GM04503 (cell line): ENCODE measurements around the gene CCT7.
"Not testable (repeated sequence)": the region's sequence is repeated elsewhere in the genome, so short reads cannot be mapped to it uniquely, and the experiment has no call there.

Experiments used
- DNase-seq: peaks from one replicate; pipeline ENCODE4 v3.0.0-alpha.2; 2012; ENCODE audit warnings: low read depth

The CCT7 gene

DNA sequence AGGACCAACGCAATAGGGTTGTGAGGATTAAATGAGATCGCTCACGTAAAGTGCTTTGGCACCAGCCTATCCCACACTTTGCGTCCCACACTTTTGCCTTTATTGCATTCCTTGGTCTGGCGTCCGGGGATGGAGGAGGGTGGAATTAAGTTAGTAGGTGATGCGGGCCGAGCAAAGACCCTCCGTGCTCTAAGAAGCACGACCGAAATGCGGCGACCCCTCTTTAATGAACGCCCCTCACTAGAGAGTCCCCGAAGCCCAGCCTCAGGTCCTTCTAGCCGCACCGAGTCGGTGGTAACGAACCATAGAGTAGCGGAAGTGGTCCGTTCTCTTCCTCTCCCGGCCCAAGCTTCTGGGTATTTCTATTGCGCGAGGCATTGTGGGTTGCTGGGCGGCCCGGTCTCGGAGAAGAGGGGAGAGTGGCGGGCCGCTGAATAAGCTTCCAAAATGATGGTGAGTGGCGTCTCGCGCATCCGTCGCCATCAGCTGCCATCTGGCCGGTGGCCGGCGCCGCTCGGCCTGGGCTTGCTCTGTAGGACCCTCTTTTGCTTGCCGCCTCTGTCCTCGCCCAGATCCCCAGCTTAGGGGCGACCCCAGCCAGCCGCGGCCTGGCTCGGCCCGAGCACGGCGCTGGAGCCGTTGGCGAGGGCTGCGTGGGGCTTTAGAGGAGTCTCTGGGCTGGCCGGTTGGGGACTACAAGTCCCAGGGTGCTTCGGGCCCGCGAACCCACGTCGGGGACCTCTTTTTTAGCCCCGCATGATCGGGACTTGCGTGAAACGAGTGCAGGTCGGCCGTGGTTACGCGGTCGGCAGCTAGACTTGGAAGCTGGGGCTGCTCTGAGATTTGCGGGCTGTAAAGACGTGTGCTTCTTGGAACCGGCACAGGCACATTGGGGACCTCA is at the start of gene CCT7:
TSS of gene CCT7 (plus strand) at position 377 of the 901 bp plus-strand sequence. CDS start at position 448, 71 bp downstream.
- peak; percentile 61 for DNase-seq

GRCh38 chr2:73185965-73186364 is 48.1 kb upstream of the CCT7 start:
- no peak for DNase-seq

DNA sequence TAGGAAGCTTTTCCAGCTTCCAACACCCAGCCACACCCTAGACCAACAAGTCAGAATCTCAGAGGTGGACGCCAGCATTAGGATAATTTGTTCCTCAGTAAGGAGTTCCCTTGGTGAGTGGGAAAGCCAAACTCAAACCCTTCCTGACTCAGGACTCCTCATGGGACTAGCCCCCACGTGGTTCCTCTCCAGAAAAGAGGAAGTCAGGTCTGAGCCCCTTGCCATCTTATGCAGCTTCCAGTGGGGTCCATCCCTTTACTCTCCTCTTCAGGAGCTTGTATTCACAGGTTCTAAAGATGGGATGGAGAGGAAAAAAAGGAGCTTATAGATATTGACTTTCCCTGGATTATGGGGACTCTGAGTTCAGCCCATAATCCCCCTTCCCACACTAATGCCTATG is 46.6 kb upstream of the CCT7 start:
- no peak for DNase-seq

- no peak for DNase-seq
Observed at GRCh38 chr2:73197579-73197978, 36.5 kb upstream of the CCT7 start.

- DNase-seq = not testable (repeated sequence)
Observed at GRCh38 chr2:73200281-73200680, 33.8 kb upstream of the CCT7 start.

- no peak for DNase-seq
Observed at GRCh38 chr2:73202156-73203054, 31.7 kb upstream of the CCT7 start, which contains the start of gene NOTO. Gene NOTO, plus strand, starts transcription at chr2:73202574. Its CDS starts 93 bp downstream, at chr2:73202667.

DNA sequence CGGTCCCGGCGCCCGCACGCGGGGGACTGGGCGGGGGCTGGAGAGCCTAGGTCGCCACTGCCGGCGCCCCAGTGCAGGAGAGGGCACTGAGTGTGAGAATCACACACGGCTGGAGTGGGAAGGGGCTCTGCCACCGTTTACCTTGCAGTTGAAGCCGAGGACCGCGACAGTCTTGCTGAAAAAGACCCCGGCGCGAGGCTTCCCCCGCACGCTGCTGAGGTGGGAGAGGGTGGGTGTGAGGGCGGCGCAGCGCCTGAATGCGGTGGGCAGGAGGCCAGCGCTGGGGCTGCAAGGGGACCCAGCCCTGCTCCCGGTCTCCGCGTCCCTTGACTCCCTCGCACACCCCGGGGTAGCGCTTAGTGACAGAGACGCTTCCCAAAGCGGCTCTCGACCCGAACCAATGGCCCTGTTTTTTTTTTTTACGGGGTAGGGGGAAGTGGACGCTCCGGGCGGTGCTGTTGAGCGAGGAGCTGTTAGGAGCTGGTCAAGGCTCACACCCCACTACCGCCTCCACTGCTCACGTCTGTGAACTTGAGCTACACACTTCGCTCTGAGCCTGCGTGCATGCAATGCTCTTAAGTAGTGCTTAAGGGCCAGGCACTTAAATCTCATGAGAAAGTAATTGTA is 30.9 kb upstream of the CCT7 start:
- DNase-seq = no peak

DNA sequence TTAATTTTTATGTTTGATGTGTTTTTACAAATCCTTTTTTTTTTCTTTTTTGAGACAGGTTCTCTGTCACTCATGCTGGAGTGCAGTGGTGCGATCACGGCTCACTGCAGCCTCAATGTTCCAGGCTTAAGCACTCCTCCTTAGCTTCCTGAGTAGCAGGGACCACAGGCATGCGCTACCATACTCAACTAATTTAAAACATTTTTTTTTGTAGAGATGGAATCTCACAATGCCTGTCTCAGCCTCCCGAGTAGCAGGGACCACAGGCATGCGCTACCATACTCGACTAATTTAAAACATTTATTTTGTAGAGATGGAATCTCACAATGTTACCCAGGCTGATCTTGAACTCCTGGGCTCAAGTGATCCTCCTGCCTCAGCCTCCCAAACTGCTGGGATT is 28.5 kb upstream of the CCT7 start:
- peak; percentile 23 for DNase-seq

DNA sequence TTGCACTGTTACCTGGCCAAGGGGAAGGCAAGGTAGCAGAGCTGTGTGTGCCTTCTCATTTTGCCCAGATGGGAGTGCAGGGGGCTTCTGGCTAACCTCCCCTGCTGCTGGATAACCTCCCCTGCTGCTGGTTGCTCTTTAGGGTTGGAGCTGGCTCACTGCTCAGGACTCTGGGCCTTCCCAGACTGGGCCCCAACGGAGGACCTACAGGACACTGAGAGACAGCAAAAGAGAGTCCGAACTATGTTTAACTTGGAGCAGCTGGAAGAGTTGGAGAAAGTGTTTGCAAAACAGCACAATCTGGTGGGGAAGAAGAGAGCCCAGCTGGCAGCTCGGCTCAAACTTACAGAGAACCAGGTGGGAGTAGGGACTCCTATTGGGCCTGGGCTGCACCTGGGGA is 25.9 kb upstream of the CCT7 start:
- DNase-seq = no peak

GRCh38 chr2:73210019-73210418 is 24.1 kb upstream of the CCT7 start:
- no peak for DNase-seq

DNA sequence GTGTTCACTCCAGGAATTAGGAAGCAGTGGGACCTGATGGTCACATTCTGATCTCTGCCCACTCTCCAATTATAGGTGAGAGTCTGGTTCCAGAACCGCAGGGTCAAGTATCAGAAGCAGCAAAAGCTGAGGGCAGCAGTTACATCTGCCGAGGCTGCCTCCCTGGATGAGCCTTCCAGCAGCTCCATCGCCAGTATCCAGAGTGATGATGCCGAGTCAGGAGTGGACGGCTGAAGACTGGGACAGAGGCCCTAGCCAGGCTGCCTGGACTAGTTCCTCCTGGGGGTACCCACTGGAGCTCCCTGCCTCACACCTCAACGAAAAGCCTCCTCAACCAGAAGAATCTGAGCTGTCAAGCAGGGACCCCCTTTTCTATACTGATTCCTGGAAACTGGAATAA is 23.4 kb upstream of the CCT7 start:
- DNase-seq = no peak

GRCh38 chr2:73212098-73212447 is 22.0 kb upstream of the CCT7 start:
- no peak for DNase-seq

GRCh38 chr2:73212448-73213176 is 21.5 kb upstream of the CCT7 start:
- DNase-seq = peak; percentile 85

DNA sequence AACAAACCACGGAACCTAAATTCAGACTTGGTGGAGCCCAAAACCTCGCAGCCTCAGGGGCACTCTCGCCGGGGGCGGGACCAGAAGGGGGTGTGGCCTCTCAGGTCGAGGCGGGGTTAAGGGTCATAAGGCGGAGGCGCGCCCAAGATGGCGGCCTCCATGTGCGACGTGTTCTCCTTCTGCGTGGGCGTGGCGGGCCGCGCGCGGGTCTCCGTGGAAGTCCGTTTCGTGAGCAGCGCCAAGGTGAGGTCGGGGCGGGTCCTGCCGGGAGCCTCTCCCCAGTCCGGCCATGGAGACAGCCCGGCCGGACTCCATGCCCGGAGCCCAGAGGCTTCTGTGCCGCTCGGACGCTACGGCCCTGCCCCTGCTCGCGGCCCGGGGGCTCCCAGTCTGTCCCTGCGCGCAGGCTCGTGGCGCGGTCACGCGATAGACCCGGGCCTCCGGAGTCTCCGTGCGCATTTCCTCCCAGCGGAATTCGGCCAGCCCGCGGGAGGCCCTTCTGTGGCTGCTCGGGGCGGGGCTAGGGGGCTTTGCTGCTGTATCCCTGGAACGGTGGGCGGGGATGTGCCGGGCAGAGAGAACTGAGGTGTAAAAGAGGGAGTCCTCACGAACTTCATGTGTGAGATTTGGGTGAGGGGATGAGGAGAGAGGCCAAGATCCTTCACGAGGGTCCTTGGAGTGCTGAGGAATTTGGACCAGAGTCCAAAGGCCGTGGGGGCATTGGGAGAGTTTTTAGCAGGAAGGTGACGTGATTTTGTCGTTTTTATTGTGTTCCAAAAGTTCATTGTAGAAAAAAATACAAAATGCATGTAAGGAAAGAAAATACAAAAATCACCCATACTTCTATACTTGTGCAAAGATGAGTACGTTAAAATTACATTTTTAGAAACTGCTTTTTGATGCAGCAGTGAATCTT is 19.7 kb upstream of the CCT7 start, which contains the start of gene SMYD5:
TSS of gene SMYD5 (plus strand) at position 126 of the 916 bp plus-strand sequence. CDS start at position 148, 22 bp downstream.
- DNase-seq = no peak

- DNase-seq = no peak
Observed at GRCh38 chr2:73215254-73215653, 18.9 kb upstream of the CCT7 start.

DNA sequence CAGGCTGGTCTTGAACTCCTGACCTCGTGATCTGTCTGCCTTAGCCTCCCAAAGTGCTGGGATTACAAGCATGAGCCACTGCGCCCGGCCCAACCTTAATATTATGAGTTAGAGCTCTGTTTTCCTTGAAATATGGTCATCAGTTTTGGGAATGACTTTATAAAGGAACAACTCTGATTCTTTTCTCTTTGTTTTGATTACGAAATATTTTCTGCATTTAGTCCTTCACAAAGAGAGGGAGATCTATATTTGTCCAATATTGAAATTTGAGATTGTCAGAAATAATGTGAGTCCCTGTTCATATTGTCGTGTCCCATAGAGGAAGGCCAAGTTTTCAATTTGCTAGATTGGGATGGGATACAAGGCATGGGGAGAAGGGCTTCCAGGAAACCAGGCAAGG is 16.9 kb upstream of the CCT7 start:
- no peak for DNase-seq

DNA sequence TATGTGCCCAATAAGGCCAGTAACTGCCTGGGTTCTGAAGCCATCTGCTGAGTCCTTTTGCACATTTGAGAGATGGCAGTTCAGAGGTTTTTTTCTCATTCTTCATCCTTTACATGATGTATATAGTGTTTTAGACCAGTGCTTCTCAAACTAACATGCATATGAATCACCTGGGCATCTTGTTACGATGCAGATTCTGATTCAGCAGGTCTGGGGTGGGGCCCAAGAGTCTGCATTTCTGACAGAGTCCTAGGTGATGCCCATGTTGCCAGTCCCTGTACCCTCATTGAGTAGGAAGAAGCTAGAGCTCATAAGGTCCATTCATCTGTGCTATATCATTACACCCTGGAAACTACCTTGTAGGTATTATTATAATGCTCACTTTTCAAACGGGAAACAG is 16.3 kb upstream of the CCT7 start:
- no peak for DNase-seq

DNA sequence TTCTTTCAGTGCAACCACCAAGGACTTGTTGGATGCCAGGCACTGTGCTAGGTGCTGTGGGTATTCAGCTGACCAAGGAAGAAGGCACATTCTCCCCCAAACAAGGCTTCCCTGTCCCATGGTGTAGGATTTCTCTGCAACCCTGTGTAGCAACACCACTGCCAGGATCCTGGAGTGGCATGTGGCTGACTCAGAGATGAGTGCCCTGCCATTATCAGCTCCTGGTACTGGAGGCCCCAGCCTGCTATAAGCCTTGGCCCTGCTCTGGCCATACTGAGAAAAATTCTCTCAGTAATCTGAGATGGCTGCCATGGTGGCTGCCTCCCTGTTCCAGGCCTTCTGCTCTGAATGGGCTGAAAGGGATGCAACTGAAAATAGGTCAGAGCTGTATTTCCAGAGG is 15.8 kb upstream of the CCT7 start:
- DNase-seq = no peak

DNA sequence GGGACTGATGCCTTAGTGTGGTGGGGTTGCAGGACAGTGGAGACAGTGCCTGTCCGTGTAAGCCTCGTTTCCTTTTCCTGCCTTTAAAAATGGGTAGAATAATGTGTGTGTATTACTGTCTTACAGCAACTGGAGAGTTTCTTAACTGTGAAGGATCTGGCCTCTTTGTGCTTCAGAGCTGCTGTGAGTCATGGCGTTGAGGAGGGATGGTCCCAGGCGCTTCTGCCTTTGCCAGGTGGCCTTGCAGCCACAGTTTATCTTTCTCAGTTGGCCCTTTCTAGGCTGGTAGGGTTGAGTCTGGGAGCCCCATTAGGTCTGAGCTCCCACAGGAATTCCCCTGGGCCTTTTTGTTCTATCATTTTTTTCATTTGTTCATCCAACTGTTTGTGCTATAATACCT is 10.3 kb upstream of the CCT7 start:
- DNase-seq = no peak

DNA sequence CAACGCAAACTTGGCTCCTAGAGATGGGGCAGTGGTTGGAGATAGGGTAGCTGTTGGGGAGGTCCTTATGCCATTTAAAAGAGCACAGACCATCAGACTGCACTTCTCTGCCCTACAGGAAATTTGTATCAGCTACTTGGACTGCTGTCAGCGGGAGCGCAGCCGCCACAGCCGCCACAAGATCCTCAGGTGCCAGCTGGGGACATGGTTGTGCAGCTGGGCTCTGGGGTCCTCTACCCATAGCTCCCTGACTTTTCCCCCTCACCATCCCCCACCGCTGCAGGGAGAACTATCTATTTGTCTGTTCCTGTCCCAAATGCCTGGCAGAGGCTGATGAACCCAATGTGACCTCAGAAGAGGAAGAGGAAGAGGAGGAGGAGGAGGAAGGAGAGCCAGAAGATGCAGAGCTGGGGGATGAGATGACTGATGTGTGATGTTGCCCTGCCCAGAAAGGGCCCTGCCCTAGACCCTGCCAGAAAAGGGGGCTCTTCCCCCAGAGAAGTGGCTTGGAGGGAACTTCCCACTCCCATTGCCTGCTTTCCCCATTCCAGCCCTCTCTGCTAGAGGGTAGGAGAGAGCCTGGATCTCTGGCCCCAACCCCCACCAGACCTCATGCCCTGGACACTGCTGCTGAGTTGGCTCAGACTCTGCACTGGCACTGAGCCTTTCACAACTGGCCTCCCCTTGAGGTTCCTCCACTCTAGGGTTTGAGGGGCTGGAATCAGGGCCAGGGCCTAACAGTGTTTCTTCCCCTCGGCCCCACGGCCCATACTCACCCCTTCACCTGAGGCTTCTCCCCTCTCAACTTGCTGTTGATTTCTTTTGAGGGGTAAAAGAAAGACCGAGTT is 8.4 kb upstream of the CCT7 start:
- DNase-seq = no peak
